KOPT-K1 (cell line): ENCODE data around the gene NAT16.

Source experiments
- H3K27ac ChIP-seq: fragments of 200-600 bp; sonication (generic); 2 replicates; pipeline ENCODE4 v1.5.1; 2016; ENCODE audit warnings: antibody characterized with exemption, mild to moderate bottlenecking, low read depth, low read length; ENCODE audit not compliant: poor library complexity, severe bottlenecking
- H3K36me3 ChIP-seq: fragments of 200-600 bp; sonication (generic); 2 replicates; pipeline ENCODE4 v1.5.1; 2017; ENCODE audit warnings: antibody characterized with exemption, mild to moderate bottlenecking, low read length, moderate library complexity; ENCODE audit not compliant: insufficient read depth
- H3K9me3 ChIP-seq: fragments of 200-600 bp; sonication (generic); 2 replicates; pipeline ENCODE4 v1.5.1; 2017; ENCODE audit warnings: antibody characterized with exemption, low read length, mild to moderate bottlenecking; ENCODE audit not compliant: insufficient read depth, poor library complexity, severe bottlenecking

NAT16 gene

GRCh38 chr7:101180130-101180755 lies at the start of gene NAT16:
Gene NAT16 (minus strand): TSS chr7:101180293. CDS start chr7:101174807, 5,486 bp downstream.
- Histone ChIP-seq H3K27ac (no peak within 1 kb of the TSS), H3K36me3 (no peaks in the 10 kb centered on the region), H3K9me3 (no peaks in the 10 kb centered on the region)

GRCh38 chr7:101226721-101227120 lies 46.6 kb upstream of the NAT16 start:
- H3K36me3 ChIP-seq = peaks cover 60% of the 10 kb centered on the region
- H3K27ac ChIP-seq = no peak overlapping the region
- no peaks in the 10 kb centered on the region for H3K9me3 ChIP-seq

- H3K36me3 ChIP-seq = peaks cover 57% of the 10 kb centered on the region
- no peak overlapping the region for H3K27ac ChIP-seq
Measured at GRCh38 chr7:101225650-101226049, 45.6 kb upstream of the NAT16 start.

GRCh38 chr7:101223528-101223927 lies 43.4 kb upstream of the NAT16 start:
- no peaks in the 10 kb centered on the region for H3K9me3 ChIP-seq
- H3K27ac ChIP-seq = no peak overlapping the region
- peaks cover 51% of the 10 kb centered on the region for H3K36me3 ChIP-seq

More at GRCh38 chr7:101225650-101226049, 45.6 kb upstream of the NAT16 start:
- no peaks in the 10 kb centered on the region for H3K9me3 ChIP-seq

GRCh38 chr7:101222275-101222830 lies 42.3 kb upstream of the NAT16 start:
- no peak overlapping the region for H3K27ac ChIP-seq
- peaks cover 45% of the 10 kb centered on the region for H3K36me3 ChIP-seq
- no peaks in the 10 kb centered on the region for H3K9me3 ChIP-seq

GRCh38 chr7:101220295-101220694 lies 40.2 kb upstream of the NAT16 start:
- Histone ChIP-seq H3K27ac (no peak overlapping the region), H3K9me3 (no peaks in the 10 kb centered on the region), H3K36me3 (peaks cover 29% of the 10 kb centered on the region)

- Histone ChIP-seq H3K27ac (peak overlapping the region; percentile 62), H3K36me3 (peaks cover 11% of the 10 kb centered on the region; the same call in 1 of the 2 replicates), H3K9me3 (no peaks in the 10 kb centered on the region)
Measured at GRCh38 chr7:101218236-101219125, 38.4 kb upstream of the NAT16 start.

- Histone ChIP-seq H3K36me3 (peaks cover 2% of the 10 kb centered on the region; the same call in 1 of the 2 replicates), H3K9me3 (no peaks in the 10 kb centered on the region), H3K27ac (peak within 1 kb of the TSS; percentile 62)
Measured at GRCh38 chr7:101217388-101218235, 37.5 kb upstream of the NAT16 start, which contains the start of the genes PLOD3 and ZNHIT1. Gene PLOD3 (minus strand): TSS chr7:101217581. CDS start chr7:101217274, 307 bp downstream. Gene ZNHIT1 (plus strand): TSS chr7:101218165. CDS start chr7:101218196, 31 bp downstream.

- Histone ChIP-seq H3K27ac (no peak overlapping the region), H3K36me3 (no peaks in the 10 kb centered on the region), H3K9me3 (no peaks in the 10 kb centered on the region)
Measured at GRCh38 chr7:101216860-101217387, 36.8 kb upstream of the NAT16 start.

GRCh38 chr7:101216001-101216859 lies 36.1 kb upstream of the NAT16 start:
- Histone ChIP-seq H3K27ac (no peak overlapping the region), H3K36me3 (no peaks in the 10 kb centered on the region)

GRCh38 chr7:101212014-101212413 lies 31.9 kb upstream of the NAT16 start:
- Histone ChIP-seq H3K36me3 (no peaks in the 10 kb centered on the region), H3K27ac (no peak overlapping the region), H3K9me3 (no peaks in the 10 kb centered on the region)

More at GRCh38 chr7:101216001-101216859, 36.1 kb upstream of the NAT16 start:
- no peaks in the 10 kb centered on the region for H3K9me3 ChIP-seq

GRCh38 chr7:101211501-101211900 lies 31.4 kb upstream of the NAT16 start:
- Histone ChIP-seq H3K9me3 (no peaks in the 10 kb centered on the region), H3K27ac (no peak overlapping the region), H3K36me3 (no peaks in the 10 kb centered on the region)

GRCh38 chr7:101210143-101210542 lies 30.1 kb upstream of the NAT16 start:
- H3K9me3 ChIP-seq = no peaks in the 10 kb centered on the region
- no peak overlapping the region for H3K27ac ChIP-seq
- no peaks in the 10 kb centered on the region for H3K36me3 ChIP-seq
